ENCODE measurements around the gene WDR74.

DNA sequence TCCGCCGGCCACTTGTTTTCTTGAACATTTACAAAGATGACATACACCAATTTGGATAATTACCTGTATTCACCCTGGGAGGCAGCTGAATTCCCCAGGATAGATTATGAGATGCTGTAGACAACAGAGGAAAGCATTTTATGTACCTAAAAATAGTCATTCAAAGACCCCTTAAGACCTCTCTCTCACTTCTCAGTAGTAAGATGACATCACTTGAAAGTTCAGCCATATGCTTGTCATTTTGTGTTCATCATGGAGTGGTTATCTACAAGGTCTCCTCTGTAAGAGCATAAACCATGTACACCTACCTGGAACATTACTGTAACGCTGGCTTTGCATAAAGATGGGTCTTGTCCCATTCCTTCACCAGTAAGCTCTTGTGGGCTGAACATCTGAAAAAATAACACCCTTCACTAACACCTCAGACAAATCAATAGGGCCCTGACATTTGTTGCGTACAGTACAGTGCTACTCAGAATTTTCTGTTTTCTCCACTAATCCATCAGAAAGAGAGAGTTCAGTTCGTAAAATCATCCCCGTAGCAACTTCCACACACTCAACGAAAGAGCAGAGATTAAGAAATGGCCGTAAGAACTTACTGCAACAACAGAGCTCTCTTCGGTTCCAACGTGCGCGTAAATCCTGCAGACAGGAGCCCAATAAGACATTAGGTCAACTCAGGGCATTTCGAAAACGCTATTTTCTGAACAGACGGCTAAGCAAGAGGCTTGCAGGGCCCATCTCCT is 15.6 kb upstream of the WDR74 start:
- no peak for TF ChIP-seq GATA2 (IDR thresholded peaks at IDR 0.05; ENCODE audit: low read depth, low read length)
- TF ChIP-seq GATA3 (IDR thresholded peaks at IDR 0.05; ENCODE audit: low read depth, low read length): no peak
